VCaP (cell line): Measurements from ENCODE around the gene ORC3.
A peak's percentile ranks its signal among the peaks of the same experiment; 100 is the strongest.

Experiments used
- H3K27ac ChIP-seq: fragments of 450-650 bp; 2 replicates; pipeline ENCODE4 v1.5.1; 2017
- TF ChIP-seq, protein P1 (sequence below): fragments of 450-650 bp; conservative IDR thresholded peaks from 2 replicates; pipeline ENCODE4 v1.5.1; 2017; ENCODE audit warnings: mild to moderate bottlenecking, moderate library complexity

The ORC3 gene

GRCh38 chr6:87553159-87553765 is 36.7 kb upstream of the ORC3 start:
- no peak overlapping the region for H3K27ac ChIP-seq
- TF ChIP-seq, protein P1, sequence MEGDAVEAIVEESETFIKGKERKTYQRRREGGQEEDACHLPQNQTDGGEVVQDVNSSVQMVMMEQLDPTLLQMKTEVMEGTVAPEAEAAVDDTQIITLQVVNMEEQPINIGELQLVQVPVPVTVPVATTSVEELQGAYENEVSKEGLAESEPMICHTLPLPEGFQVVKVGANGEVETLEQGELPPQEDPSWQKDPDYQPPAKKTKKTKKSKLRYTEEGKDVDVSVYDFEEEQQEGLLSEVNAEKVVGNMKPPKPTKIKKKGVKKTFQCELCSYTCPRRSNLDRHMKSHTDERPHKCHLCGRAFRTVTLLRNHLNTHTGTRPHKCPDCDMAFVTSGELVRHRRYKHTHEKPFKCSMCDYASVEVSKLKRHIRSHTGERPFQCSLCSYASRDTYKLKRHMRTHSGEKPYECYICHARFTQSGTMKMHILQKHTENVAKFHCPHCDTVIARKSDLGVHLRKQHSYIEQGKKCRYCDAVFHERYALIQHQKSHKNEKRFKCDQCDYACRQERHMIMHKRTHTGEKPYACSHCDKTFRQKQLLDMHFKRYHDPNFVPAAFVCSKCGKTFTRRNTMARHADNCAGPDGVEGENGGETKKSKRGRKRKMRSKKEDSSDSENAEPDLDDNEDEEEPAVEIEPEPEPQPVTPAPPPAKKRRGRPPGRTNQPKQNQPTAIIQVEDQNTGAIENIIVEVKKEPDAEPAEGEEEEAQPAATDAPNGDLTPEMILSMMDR = no peak

DNA sequence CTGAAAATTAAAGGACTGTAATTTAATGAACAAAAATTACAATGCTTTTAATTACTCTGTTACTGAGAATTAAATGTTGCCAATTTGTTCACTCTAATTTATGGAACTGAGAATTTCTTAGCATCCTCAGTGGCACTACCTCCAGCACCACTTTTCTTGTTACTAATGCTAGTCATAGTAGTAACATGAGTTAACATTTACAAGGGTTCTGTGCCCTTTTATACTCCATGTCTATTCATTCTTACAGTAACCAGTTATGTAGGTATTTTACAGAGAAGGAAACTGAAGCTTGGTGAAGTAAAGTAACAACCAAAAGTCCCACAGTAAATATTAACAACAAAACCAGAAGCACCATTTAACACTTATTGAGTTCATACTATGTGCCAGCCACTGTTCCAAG is 34.4 kb upstream of the ORC3 start:
- TF ChIP-seq, protein P1 = no peak

DNA sequence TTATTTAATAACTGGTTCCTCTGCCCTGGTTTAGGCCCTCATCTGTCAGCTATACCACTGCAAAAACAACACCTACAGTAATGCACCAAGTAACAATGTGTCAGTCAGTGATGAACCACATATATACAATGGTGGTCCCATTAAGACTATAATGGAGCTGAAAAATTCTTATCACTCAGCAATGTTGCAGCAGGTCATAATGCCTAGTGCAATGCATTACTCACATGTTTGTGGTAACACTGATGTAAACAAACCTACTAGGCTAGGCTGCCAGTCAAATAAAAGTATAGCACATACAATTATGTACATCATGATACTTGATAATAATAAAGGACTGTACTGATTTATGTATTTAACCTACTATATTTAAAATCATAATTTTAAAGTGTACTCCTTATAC is 31.5 kb upstream of the ORC3 start:
- TF ChIP-seq, protein P1 = no peak
- no peak overlapping the region for H3K27ac ChIP-seq

More for the DNA sequence above, 34.4 kb upstream of the ORC3 start:
- H3K27ac ChIP-seq = no peak overlapping the region

GRCh38 chr6:87561017-87561416 is 28.9 kb upstream of the ORC3 start:
- TF ChIP-seq, protein P1 = no peak
- H3K27ac ChIP-seq = no peak overlapping the region

GRCh38 chr6:87572021-87572420 is 17.9 kb upstream of the ORC3 start:
- TF ChIP-seq, protein P1 = no peak
- H3K27ac ChIP-seq = peak overlapping the region; percentile 81; the same call in 1 of the 2 replicates

GRCh38 chr6:87572883-87573282 is 17.1 kb upstream of the ORC3 start:
- TF ChIP-seq, protein P1 = no peak
- H3K27ac ChIP-seq = peak overlapping the region; percentile 81; the same call in 1 of the 2 replicates

DNA sequence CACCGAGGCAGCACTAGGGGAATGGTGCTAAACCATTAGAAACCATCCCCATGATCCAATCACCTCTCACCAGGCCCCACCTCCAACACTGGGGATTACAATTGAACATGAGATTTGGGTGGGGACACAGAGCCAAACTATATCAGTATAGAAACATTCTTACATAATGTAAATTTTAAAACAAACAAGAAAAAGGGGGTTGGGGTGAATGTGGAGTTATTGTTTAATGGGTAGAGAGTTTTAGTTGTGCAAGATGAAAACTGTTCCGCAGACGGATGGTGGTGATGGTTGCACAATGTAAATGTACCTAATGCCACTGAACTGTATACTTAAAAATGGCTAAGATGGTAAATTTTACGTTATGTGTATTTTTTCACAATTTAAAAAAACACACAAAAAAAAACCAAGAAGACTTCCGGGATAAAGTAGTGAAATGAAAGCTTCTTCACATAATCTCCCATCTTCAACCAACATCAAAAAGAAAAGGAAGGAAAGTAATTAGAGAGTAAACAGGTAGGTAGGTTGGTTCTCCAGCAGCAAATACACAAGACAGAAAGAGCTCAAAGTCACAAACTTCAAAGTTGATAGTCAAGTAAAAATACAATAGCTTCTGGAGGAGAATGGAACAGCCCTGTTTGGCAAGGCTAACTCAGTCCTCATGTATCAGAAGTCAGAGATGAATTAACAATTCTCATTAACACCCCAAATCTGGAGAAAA is 16.5 kb upstream of the ORC3 start:
- H3K27ac ChIP-seq = peak overlapping the region; percentile 81
- TF ChIP-seq, protein P1 = no peak
